Fibroblast of villous mesenchyme (primary cell): Measurements from ENCODE around the gene TTLL1. TPM values are rescaled to one million over a fixed set of nuclear protein-coding genes. Genes with fewer than 3 reads are reported as not detected.
"Not testable (repeated sequence)": the region's sequence is repeated elsewhere in the genome, so short reads cannot be mapped to it uniquely, and the experiment has no call there.

ENCODE experiments used
- DNase-seq: peaks from one replicate; pipeline ENCODE4 v3.0.0-alpha.2; 2010; ENCODE audit warnings: low read depth
- H3K4me3 ChIP-seq: 2 replicates; pipeline ENCODE4 v1.5.1; 2011; ENCODE audit warnings: low read depth, mild to moderate bottlenecking, low read length
- total RNA-seq: library from RNA; depleted of rRNA; stranded (reverse); fragments of >200 nt; gene quantifications from 2 replicates; pipeline ENCODE4 v1.2.3, GENCODE V29; 2012
- TF ChIP-seq, protein P1 (sequence below): IDR thresholded peaks from 2 replicates; pipeline ENCODE4 v1.5.1; 2012; ENCODE audit warnings: low read depth, mild to moderate bottlenecking, low read length; ENCODE audit not compliant: insufficient read depth

Gene TTLL1
- total RNA-seq, 1 donor = 8.2 TPM

GRCh38 chr22:43031617-43032016, 57.6 kb downstream of the TTLL1 start:
- H3K4me3 ChIP-seq = no peak overlapping the region
- TF ChIP-seq, protein P1, sequence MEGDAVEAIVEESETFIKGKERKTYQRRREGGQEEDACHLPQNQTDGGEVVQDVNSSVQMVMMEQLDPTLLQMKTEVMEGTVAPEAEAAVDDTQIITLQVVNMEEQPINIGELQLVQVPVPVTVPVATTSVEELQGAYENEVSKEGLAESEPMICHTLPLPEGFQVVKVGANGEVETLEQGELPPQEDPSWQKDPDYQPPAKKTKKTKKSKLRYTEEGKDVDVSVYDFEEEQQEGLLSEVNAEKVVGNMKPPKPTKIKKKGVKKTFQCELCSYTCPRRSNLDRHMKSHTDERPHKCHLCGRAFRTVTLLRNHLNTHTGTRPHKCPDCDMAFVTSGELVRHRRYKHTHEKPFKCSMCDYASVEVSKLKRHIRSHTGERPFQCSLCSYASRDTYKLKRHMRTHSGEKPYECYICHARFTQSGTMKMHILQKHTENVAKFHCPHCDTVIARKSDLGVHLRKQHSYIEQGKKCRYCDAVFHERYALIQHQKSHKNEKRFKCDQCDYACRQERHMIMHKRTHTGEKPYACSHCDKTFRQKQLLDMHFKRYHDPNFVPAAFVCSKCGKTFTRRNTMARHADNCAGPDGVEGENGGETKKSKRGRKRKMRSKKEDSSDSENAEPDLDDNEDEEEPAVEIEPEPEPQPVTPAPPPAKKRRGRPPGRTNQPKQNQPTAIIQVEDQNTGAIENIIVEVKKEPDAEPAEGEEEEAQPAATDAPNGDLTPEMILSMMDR = no peak
- peak; percentile 16 for DNase-seq

- no peak for DNase-seq
- TF ChIP-seq, protein P1 = no peak
- H3K4me3 ChIP-seq = no peak overlapping the region
Observed at GRCh38 chr22:43018615-43019014, 70.6 kb downstream of the TTLL1 start.

- H3K4me3 ChIP-seq = no peak overlapping the region
- TF ChIP-seq, protein P1 = no peak
- no peak for DNase-seq
Observed at GRCh38 chr22:43017525-43018460, 71.4 kb downstream of the TTLL1 start.

DNA sequence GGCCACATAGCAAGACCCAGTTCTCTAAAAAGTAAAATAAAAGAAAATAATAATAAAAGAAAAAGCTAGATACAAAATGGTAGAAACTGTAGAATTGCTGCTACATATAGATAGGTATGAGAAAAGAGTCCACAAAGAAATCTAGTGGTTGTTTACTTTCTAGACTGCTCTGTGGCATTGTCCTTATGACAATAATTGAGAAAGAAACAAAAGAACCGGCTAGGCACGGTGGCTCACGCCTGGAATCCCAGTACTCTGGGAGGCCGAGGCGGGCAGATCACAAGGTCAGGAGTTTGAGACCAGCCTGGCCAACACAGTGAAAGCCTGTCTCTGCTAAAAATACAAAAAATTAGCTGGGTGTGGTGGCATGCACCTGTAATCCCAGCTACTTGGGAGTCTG, 73.0 kb downstream of the TTLL1 start:
- not testable (repeated sequence) for DNase-seq, H3K4me3 ChIP-seq

DNA sequence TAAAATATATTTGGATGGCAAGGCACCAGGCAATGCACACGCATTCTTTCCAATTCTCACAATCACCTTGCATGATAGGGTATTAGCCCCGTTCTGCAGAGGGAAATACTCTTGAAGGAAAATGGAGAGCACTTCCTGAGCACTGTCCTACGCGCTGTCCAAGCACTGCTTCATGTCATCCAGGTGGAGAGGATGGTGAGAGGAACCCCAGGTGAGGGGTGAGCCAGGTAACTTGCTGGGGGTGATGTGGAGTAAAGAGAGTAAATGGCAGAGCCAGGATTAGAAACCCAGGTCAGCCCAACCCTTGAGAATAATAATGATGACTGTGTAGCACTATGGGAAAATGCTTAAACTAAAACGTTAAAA, 73.5 kb downstream of the TTLL1 start:
- no peak for DNase-seq
- TF ChIP-seq, protein P1 = no peak

GRCh38 chr22:43014869-43015676, 74.1 kb downstream of the TTLL1 start, which contains the start of gene PACSIN2:
PACSIN2 (minus strand) TSS chr22:43015149; CDS start chr22:42912080, 103,069 bp downstream.
- TF ChIP-seq, protein P1 = no peak
- DNase-seq = peak; percentile 98
- H3K4me3 ChIP-seq = peak within 1 kb of the TSS; percentile 84

More for the DNA sequence above, 73.5 kb downstream of the TTLL1 start:
- peak overlapping the region; percentile 72 for H3K4me3 ChIP-seq

GRCh38 chr22:43014316-43014868, 74.8 kb downstream of the TTLL1 start:
- DNase-seq = peak; percentile 49
- TF ChIP-seq, protein P1 = no peak
- peak overlapping the region; percentile 84 for H3K4me3 ChIP-seq
